Esophagus muscularis mucosa (tissue), 2 donors: ENCODE data around the gene PRSS16.

Experiments
- POLR2A ChIP-seq: fragments of 450-650 bp; IDR thresholded peaks from one replicate; pipeline ENCODE4 v1.6.1; 2017; ENCODE audit warnings: antibody characterized with exemption, moderate library complexity, mild to moderate bottlenecking, low read depth
- POLR2AphosphoS5 ChIP-seq, 2 donors: sonication (generic); formaldehyde crosslinking; IDR thresholded peaks; one replicate each; pipeline ENCODE4 v1.6.1; 2017; ENCODE audit warnings: antibody characterized with exemption in 2 of 2

GRCh38 chr6:27281105-27281539, 33.6 kb downstream of the PRSS16 start:
- no peak for TF ChIP-seq POLR2AphosphoS5 (IDR thresholded peaks at IDR 0.05)
- no peak for TF ChIP-seq POLR2A
